Testis (tissue), 2 donors: ENCODE measurements around the gene TCP1.

Source experiments
- CTCF ChIP-seq, 3 experiments: fragments of 450-650 bp in 2 of 3; fragments of 200-600 bp in 1 of 3; sonication (generic) in 1 of 3; IDR thresholded peaks; one replicate each; pipeline ENCODE4 v1.5.1; 2016 to 2019; ENCODE audit warnings: antibody characterized with exemption in 3 of 3, mild to moderate bottlenecking in 2 of 3, moderate library complexity in 1 of 3
- POLR2A ChIP-seq: fragments of 450-650 bp; IDR thresholded peaks from one replicate; pipeline ENCODE4 v1.6.1; 2017; ENCODE audit warnings: antibody characterized with exemption, mild to moderate bottlenecking, moderate library complexity

GRCh38 chr6:159761873-159762680, 27.3 kb downstream of the TCP1 start, which contains the start of gene ACAT2:
- TF ChIP-seq POLR2A (no peak), CTCF (IDR thresholded peaks at IDR 0.05) (peak in 1 of 3 experiments; percentile 27)
